ENCODE measurements around the gene PPP1R10. TPM values are rescaled to one million over a fixed set of nuclear protein-coding genes. Genes with fewer than 3 reads are reported as not detected.
"Not testable (repeated sequence)": the region's sequence is repeated elsewhere in the genome, so short reads cannot be mapped to it uniquely, and the experiment has no call there.

The PPP1R10 gene
- 10 to 100 TPM; 27.1 to 42.5 (median 31.6) TPM for total RNA-seq
- 10 to 100 TPM in 2 of 3 donors, 1 to 10 TPM in 1; 5.5 to 23.2 (median 10.1) TPM for polyA plus RNA-seq
- long read RNA-seq, donor 1, partial matches to known transcripts = 1 of 2 reads
- long read RNA-seq, donor 1, other reads (novel, unspliced or antisense) = 1 of 2 reads
- long read RNA-seq, donor 2, full-length matches to known transcripts = 1 of 15 reads
- long read RNA-seq, donor 2, partial matches to known transcripts = 10 of 15 reads
- long read RNA-seq, donor 2, other reads (novel, unspliced or antisense) = 4 of 15 reads

- no peaks in the 10 kb centered on the region for H3K9me3 ChIP-seq
- 0% methylated on average over 40 of the region's 40 CpGs for WGBS, 3 donors
- no peak for TF ChIP-seq CTCF (IDR thresholded peaks at IDR 0.05)
- H3K4me3 ChIP-seq = peak within 1 kb of the TSS; percentile 84
- ATAC-seq (peak; percentile 83 to 88 (median 86)), DNase-seq (peak; percentile 98 to 99)
- H3K27ac ChIP-seq = peak within 1 kb of the TSS; percentile 99
- H3K4me1 ChIP-seq = peaks cover 35% of the 10 kb centered on the region
- intact Hi-C loops (cut with DNase I) = loop anchor here in 1 of 2 donors (2.0 to 5.0 kb wide), 2 partner anchors 104 to 125 kb away; partner anchors contain the start of genes FLOT1, IER3 and TUBB
- H3K27me3 ChIP-seq (ENCODE audit: insufficient read depth in 3 of 3, low read length in 2 of 3) = no peaks in the 10 kb centered on the region
- H3K36me3 ChIP-seq (ENCODE audit: insufficient read depth in 1 of 2, low read depth in 1 of 2) = peaks cover 3 to 45% of the 10 kb centered on the region in 2 donors
Observed at GRCh38 chr6:30616811-30617564, at the start of gene PPP1R10. TSS of gene PPP1R10 (minus strand) at chr6:30617243. CDS start at chr6:30609944, 7,299 bp downstream.

GRCh38 chr6:30666300-30666699, 49.3 kb upstream of the PPP1R10 start:
- H3K4me1 ChIP-seq; intact Hi-C loops (cut with DNase I); H3K4me3 ChIP-seq; H3K9me3 ChIP-seq; ATAC-seq; H3K27ac ChIP-seq; DNase-seq; H3K27me3 ChIP-seq (ENCODE audit: insufficient read depth in 3 of 3, low read length in 2 of 3): not testable (repeated sequence)
- 85 to 92% (median 86%) methylated on average over 2 of the region's 2 CpGs for WGBS, 3 donors
- peaks cover 14 to 97% of the 10 kb centered on the region in 2 donors for H3K36me3 ChIP-seq (ENCODE audit: insufficient read depth in 1 of 2, low read depth in 1 of 2)

- WGBS, 3 donors = 88 to 95% (median 90%) methylated on average over 34 of the region's 34 CpGs
- peaks cover 14 to 100% of the 10 kb centered on the region in 2 donors for H3K36me3 ChIP-seq (ENCODE audit: insufficient read depth in 1 of 2, low read depth in 1 of 2)
Observed at GRCh38 chr6:30664994-30665767, 48.1 kb upstream of the PPP1R10 start.

GRCh38 chr6:30657922-30658321, 40.9 kb upstream of the PPP1R10 start:
- ATAC-seq; H3K27me3 ChIP-seq (ENCODE audit: insufficient read depth in 3 of 3, low read length in 2 of 3); H3K4me1 ChIP-seq; H3K27ac ChIP-seq; H3K9me3 ChIP-seq; DNase-seq; H3K4me3 ChIP-seq; intact Hi-C loops (cut with DNase I): not testable (repeated sequence)
- peaks cover 7 to 100% of the 10 kb centered on the region in 2 donors for H3K36me3 ChIP-seq (ENCODE audit: insufficient read depth in 1 of 2, low read depth in 1 of 2)
- 92 to 95% (median 94%) methylated on average over 5 of the region's 5 CpGs for WGBS, 3 donors

More at GRCh38 chr6:30664994-30665767, 48.1 kb upstream of the PPP1R10 start:
- no peak overlapping the region for H3K4me3 ChIP-seq
- no peaks in the 10 kb centered on the region for H3K9me3 ChIP-seq
- no peaks in the 10 kb centered on the region for H3K27me3 ChIP-seq (ENCODE audit: insufficient read depth in 3 of 3, low read length in 2 of 3)
- H3K27ac ChIP-seq = no peak overlapping the region
- peak in 1 of 2 donors; percentile 36 for DNase-seq
- H3K4me1 ChIP-seq = no peaks in the 10 kb centered on the region
- intact Hi-C loops (cut with DNase I) = no loop called here
- no peak for ATAC-seq
- TF ChIP-seq CTCF (IDR thresholded peaks at IDR 0.05) = no peak

- no peak for TF ChIP-seq CTCF (IDR thresholded peaks at IDR 0.05)
- Histone ChIP-seq H3K9me3 (no peaks in the 10 kb centered on the region), H3K27me3 (ENCODE audit: insufficient read depth in 3 of 3, low read length in 2 of 3) (no peaks in the 10 kb centered on the region), H3K4me1 (no peaks in the 10 kb centered on the region), H3K4me3 (no peak overlapping the region), H3K27ac (no peak overlapping the region), H3K36me3 (ENCODE audit: insufficient read depth in 1 of 2, low read depth in 1 of 2) (peaks cover 5 to 100% of the 10 kb centered on the region in 2 donors)
- DNase-seq = no peak
- ATAC-seq = no peak
- intact Hi-C loops (cut with DNase I) = no loop called here
Observed at GRCh38 chr6:30657454-30657853, 40.4 kb upstream of the PPP1R10 start.
